ENCODE measurements around the gene NAALADL2.

GRCh38 chr3:175399156-175399840 is 540.2 kb downstream of the NAALADL2 start:
- TF ChIP-seq CTCF (IDR thresholded peaks at IDR 0.05) (no peak), POLR2A (IDR thresholded peaks at IDR 0.05) (no peak)

Data from uterus (tissue), 2 donors.